MM.1S (cell line): Measurements from ENCODE around the gene EXOC3.

Experiments
- EZH2phosphoT487 ChIP-seq: fragments of 300-600 bp; sonication (generic); IDR thresholded peaks from 2 replicates; pipeline ENCODE4 v1.6.1; 2018; ENCODE audit warnings: antibody characterized with exemption, low read length
- TF ChIP-seq, protein P1 (sequence below): fragments of 300-600 bp; sonication (generic); IDR thresholded peaks from 2 replicates; pipeline ENCODE4 v1.5.1; 2016; ENCODE audit warnings: antibody characterized with exemption, low read length, mixed read lengths

DNA sequence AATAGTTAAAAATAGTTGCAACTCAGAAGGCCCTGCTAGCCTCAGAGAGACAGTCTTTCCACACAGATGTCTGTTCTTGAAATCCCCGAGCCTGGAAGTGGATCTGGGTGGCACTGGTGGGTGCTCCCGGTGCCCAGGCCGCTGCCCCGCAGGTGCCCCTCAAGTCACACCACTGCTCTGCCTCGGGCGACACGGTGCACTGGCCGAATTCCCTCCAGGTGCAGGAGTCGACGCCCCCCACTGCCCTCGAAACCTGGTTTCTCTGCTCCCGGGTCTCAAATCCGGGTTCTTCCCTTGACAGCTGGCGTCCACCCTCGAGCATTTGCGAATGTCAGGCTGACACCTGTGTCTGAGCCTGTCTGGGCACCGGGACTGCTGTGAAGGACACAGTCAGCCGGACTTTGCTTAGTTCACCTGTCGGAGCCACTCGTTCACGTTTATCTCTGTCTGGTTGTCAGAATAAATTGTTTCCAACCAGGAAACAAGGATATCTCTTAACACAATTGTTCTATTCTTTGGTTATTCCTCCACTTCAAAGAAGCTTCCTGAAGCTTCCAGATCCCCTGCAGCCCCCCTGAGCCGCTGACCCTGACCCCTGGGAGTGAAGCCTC, 54.2 kb downstream of the EXOC3 start:
- TF ChIP-seq, protein P1, sequence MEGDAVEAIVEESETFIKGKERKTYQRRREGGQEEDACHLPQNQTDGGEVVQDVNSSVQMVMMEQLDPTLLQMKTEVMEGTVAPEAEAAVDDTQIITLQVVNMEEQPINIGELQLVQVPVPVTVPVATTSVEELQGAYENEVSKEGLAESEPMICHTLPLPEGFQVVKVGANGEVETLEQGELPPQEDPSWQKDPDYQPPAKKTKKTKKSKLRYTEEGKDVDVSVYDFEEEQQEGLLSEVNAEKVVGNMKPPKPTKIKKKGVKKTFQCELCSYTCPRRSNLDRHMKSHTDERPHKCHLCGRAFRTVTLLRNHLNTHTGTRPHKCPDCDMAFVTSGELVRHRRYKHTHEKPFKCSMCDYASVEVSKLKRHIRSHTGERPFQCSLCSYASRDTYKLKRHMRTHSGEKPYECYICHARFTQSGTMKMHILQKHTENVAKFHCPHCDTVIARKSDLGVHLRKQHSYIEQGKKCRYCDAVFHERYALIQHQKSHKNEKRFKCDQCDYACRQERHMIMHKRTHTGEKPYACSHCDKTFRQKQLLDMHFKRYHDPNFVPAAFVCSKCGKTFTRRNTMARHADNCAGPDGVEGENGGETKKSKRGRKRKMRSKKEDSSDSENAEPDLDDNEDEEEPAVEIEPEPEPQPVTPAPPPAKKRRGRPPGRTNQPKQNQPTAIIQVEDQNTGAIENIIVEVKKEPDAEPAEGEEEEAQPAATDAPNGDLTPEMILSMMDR, result no peak
- no peak for TF ChIP-seq EZH2phosphoT487
